OCI-LY3 (cell line): ENCODE data around the gene HSPA1B.
A peak's percentile ranks its signal among the peaks of the same experiment; 100 is the strongest.

Experiments
- H2AFZ ChIP-seq: fragments of 200-600, 300-600 bp; shearing (Covaris generic); 2 replicates; pipeline ENCODE4 v1.6.0; 2014; ENCODE audit warnings: antibody characterized with exemption, low read depth, low read length
- H3K27ac ChIP-seq: fragments of 200-600, 300-600 bp; sonication (generic); 2 replicates; pipeline ENCODE4 v1.5.1; 2014; ENCODE audit warnings: mild to moderate bottlenecking, low read length, moderate library complexity, mixed read lengths
- H3K27me3 ChIP-seq: fragments of 200-600, 300-600 bp; sonication (generic); 2 replicates; pipeline ENCODE4 v1.6.1; 2014; ENCODE audit warnings: low read depth, low read length, mixed read lengths
- H3K36me3 ChIP-seq: fragments of 200-600, 300-600 bp; sonication (generic); replicated peaks from 2 replicates; pipeline ENCODE3; 2014; ENCODE audit warnings: low read depth, low read length, mixed read lengths
- H3K4me1 ChIP-seq: fragments of 300-600, 200-600 bp; sonication (generic); 2 replicates; pipeline ENCODE4 v1.6.1; 2014; ENCODE audit warnings: low read length, mixed read lengths
- H3K4me2 ChIP-seq: fragments of 200-600, 300-600 bp; sonication (generic); 2 replicates; pipeline ENCODE4 v1.6.1; 2014; ENCODE audit warnings: low read length, mixed read lengths
- H3K4me3 ChIP-seq: fragments of 300-600, 200-600 bp; sonication (generic); 2 replicates; pipeline ENCODE4 v1.5.1; 2014; ENCODE audit warnings: antibody characterized with exemption, mild to moderate bottlenecking, low read length, moderate library complexity
- H3K79me2 ChIP-seq: fragments of 300-600, 200-600 bp; shearing (Covaris generic); 2 replicates; pipeline ENCODE4 v1.6.1; 2014; ENCODE audit warnings: mild to moderate bottlenecking, low read length, mixed read lengths
- H3K9ac ChIP-seq: fragments of 300-600, 200-600 bp; shearing (Covaris generic); 2 replicates; pipeline ENCODE4 v1.6.0; 2014; ENCODE audit warnings: mild to moderate bottlenecking, low read length, moderate library complexity
- H3K9me3 ChIP-seq: fragments of 200-600, 300-600 bp; shearing (Covaris generic); 2 replicates; pipeline ENCODE4 v1.6.1; 2014; ENCODE audit warnings: low read length, mixed read lengths; ENCODE audit not compliant: insufficient read depth
- H4K20me1 ChIP-seq: fragments of 200-600, 300-600 bp; sonication (generic); 2 replicates; pipeline ENCODE4 v1.6.1; 2016; ENCODE audit warnings: low read length, mixed read lengths; ENCODE audit not compliant: insufficient read depth
- CTCF ChIP-seq: fragments of 200-600, 300-600 bp; sonication (generic); IDR thresholded peaks from 2 replicates; pipeline ENCODE4 v1.5.1; 2014; ENCODE audit warnings: antibody characterized with exemption, low read length, low read depth
- EZH2phosphoT487 ChIP-seq: fragments of 200-600 bp; shearing (Covaris generic); IDR thresholded peaks from 2 replicates; pipeline ENCODE4 v1.6.1; 2018; ENCODE audit warnings: antibody characterized with exemption, mixed run types, low read depth

Gene HSPA1B

GRCh38 chr6:31870385-31870921 is 42.9 kb downstream of the HSPA1B start:
- no peak overlapping the region for H3K4me3 ChIP-seq
- H4K20me1 ChIP-seq: no peaks in the 10 kb centered on the region

GRCh38 chr6:31871046-31871659 is 43.6 kb downstream of the HSPA1B start:
- Histone ChIP-seq H3K36me3 (no peaks in the 10 kb centered on the region), H3K27me3 (no peaks in the 10 kb centered on the region), H3K9me3 (no peaks in the 10 kb centered on the region), H3K4me2 (no peak overlapping the region), H3K27ac (no peak overlapping the region), H4K20me1 (no peaks in the 10 kb centered on the region), H3K4me3 (no peak overlapping the region), H3K4me1 (no peaks in the 10 kb centered on the region), H3K9ac (no peak overlapping the region), H2AFZ (no peak overlapping the region), H3K79me2 (no peaks in the 10 kb centered on the region)
- TF ChIP-seq EZH2phosphoT487 (no peak), CTCF (no peak)

More at GRCh38 chr6:31870385-31870921, 42.9 kb downstream of the HSPA1B start:
- H3K27ac ChIP-seq: no peak overlapping the region
- no peaks in the 10 kb centered on the region for H3K79me2 ChIP-seq
- H3K9me3 ChIP-seq: no peaks in the 10 kb centered on the region
- H3K27me3 ChIP-seq: no peaks in the 10 kb centered on the region
- H3K9ac ChIP-seq: no peak overlapping the region
- H3K4me2 ChIP-seq: no peak overlapping the region
- no peaks in the 10 kb centered on the region for H3K36me3 ChIP-seq
- no peaks in the 10 kb centered on the region for H3K4me1 ChIP-seq
- TF ChIP-seq CTCF (peak; percentile 5; the same call in 1 of the 2 replicates), EZH2phosphoT487 (no peak)
- H2AFZ ChIP-seq: no peak overlapping the region

GRCh38 chr6:31874084-31874670 is 46.6 kb downstream of the HSPA1B start:
- TF ChIP-seq CTCF (no peak), EZH2phosphoT487 (no peak)
- no peak overlapping the region for H3K27ac ChIP-seq
- H3K27me3 ChIP-seq: no peaks in the 10 kb centered on the region
- no peak overlapping the region for H3K4me3 ChIP-seq
- H3K4me2 ChIP-seq: no peak overlapping the region
- no peak overlapping the region for H2AFZ ChIP-seq
- H3K9me3 ChIP-seq: no peaks in the 10 kb centered on the region
- no peaks in the 10 kb centered on the region for H3K79me2 ChIP-seq
- H3K4me1 ChIP-seq: no peaks in the 10 kb centered on the region
- H3K36me3 ChIP-seq: no peaks in the 10 kb centered on the region
- H4K20me1 ChIP-seq: no peaks in the 10 kb centered on the region
- H3K9ac ChIP-seq: no peak overlapping the region

GRCh38 chr6:31874836-31875572 is 47.5 kb downstream of the HSPA1B start:
- no peaks in the 10 kb centered on the region for H3K4me1 ChIP-seq
- no peak overlapping the region for H3K9ac ChIP-seq
- TF ChIP-seq EZH2phosphoT487: no peak
- TF ChIP-seq CTCF: no peak
- no peak overlapping the region for H3K27ac ChIP-seq
- H3K4me2 ChIP-seq: no peak overlapping the region
- H2AFZ ChIP-seq: no peak overlapping the region
- no peak overlapping the region for H3K4me3 ChIP-seq
- H4K20me1 ChIP-seq: no peaks in the 10 kb centered on the region
- H3K9me3 ChIP-seq: no peaks in the 10 kb centered on the region
- H3K79me2 ChIP-seq: no peaks in the 10 kb centered on the region
- no peaks in the 10 kb centered on the region for H3K27me3 ChIP-seq
- no peaks in the 10 kb centered on the region for H3K36me3 ChIP-seq
